Activated T-cell treated with anti-CD3 and anti-CD28 coated beads, Interleukin-2, amount 50 U/mL, for 72 hours (primary cell): Measurements from ENCODE around the gene PRDM16. TPM values are rescaled to one million over a fixed set of nuclear protein-coding genes. Genes with fewer than 3 reads are reported as not detected.

Experiments
- ATAC-seq, 2 donors: fragments of 150-1000 bp; cut with Tn5 transposase; replicated peaks in 1 of 2; 2 replicates each; pipeline ENCODE4 v1.10.0; 2021; ENCODE audit warnings: moderate library complexity in 2 of 2, mild to moderate bottlenecking in 1 of 2
- DNase-seq, 2 donors: peaks; one replicate each; pipeline ENCODE4 v3.0.0; 2021 to 2022; ENCODE audit warnings: mixed read lengths in 1 of 2
- H3K27ac Mint-ChIP-seq: one replicate; pipeline ENCODE4 v1.8.0; 2022; ENCODE audit warnings: mild to moderate bottlenecking, moderate library complexity, mixed read lengths
- H3K27me3 Mint-ChIP-seq: one replicate; pipeline ENCODE4 v1.8.0; 2022; ENCODE audit warnings: low read depth, mixed read lengths
- H3K36me3 Mint-ChIP-seq, 2 donors: one replicate each; pipeline ENCODE4 v1.8.0; 2022; ENCODE audit warnings: mixed read lengths in 2 of 2, mild to moderate bottlenecking in 1 of 2; ENCODE audit not compliant: insufficient read depth in 2 of 2
- H3K4me1 Mint-ChIP-seq: one replicate; pipeline ENCODE4 v1.8.0; 2022; ENCODE audit warnings: low read depth, mixed read lengths
- H3K4me3 Mint-ChIP-seq, 2 donors: one replicate each; pipeline ENCODE4 v1.8.0; 2022; ENCODE audit warnings: mild to moderate bottlenecking in 2 of 2, mixed read lengths in 2 of 2, moderate library complexity in 2 of 2
- H3K9me3 Mint-ChIP-seq, 2 donors: one replicate each; pipeline ENCODE4 v1.8.0; 2022; ENCODE audit warnings: mixed read lengths in 2 of 2
- total RNA-seq, 2 donors: library from RNA; stranded (reverse); gene quantifications; one replicate each; pipeline ENCODE4 v1.2.3, GENCODE V29; 2022

Gene PRDM16
- total RNA-seq, 2 donors from 2014 or later: 0.77 to 1.7 TPM

GRCh38 chr1:3119725-3120124 is 50.7 kb downstream of the PRDM16 start:
- no peak overlapping the region for H3K4me3 Mint-ChIP-seq
- no peak overlapping the region for H3K27ac Mint-ChIP-seq
- H3K9me3 Mint-ChIP-seq: no peaks in the 10 kb centered on the region
- no peaks in the 10 kb centered on the region for H3K27me3 Mint-ChIP-seq
- H3K4me1 Mint-ChIP-seq: no peaks in the 10 kb centered on the region
- ATAC-seq: no peak
- no peak for DNase-seq
- no peaks in the 10 kb centered on the region for H3K36me3 Mint-ChIP-seq

- Mint-ChIP-seq H3K27ac (no peak overlapping the region), H3K4me3 (no peak overlapping the region), H3K9me3 (no peaks in the 10 kb centered on the region), H3K36me3 (no peaks in the 10 kb centered on the region), H3K27me3 (no peaks in the 10 kb centered on the region), H3K4me1 (no peaks in the 10 kb centered on the region)
- DNase-seq (no peak), ATAC-seq (no peak)
These were observed 51.1 kb downstream of the PRDM16 start for GRCh38 chr1:3120140-3120539.

GRCh38 chr1:3120994-3121393 is 52.0 kb downstream of the PRDM16 start:
- no peak for DNase-seq
- Mint-ChIP-seq H3K27ac (no peak overlapping the region), H3K27me3 (no peaks in the 10 kb centered on the region), H3K4me3 (no peak overlapping the region), H3K4me1 (no peaks in the 10 kb centered on the region), H3K9me3 (no peaks in the 10 kb centered on the region), H3K36me3 (no peaks in the 10 kb centered on the region)
- no peak for ATAC-seq

GRCh38 chr1:3121401-3122210 is 52.6 kb downstream of the PRDM16 start:
- H3K9me3 Mint-ChIP-seq: no peaks in the 10 kb centered on the region
- ATAC-seq: no peak
- no peaks in the 10 kb centered on the region for H3K27me3 Mint-ChIP-seq
- no peaks in the 10 kb centered on the region for H3K4me1 Mint-ChIP-seq
- H3K36me3 Mint-ChIP-seq: no peaks in the 10 kb centered on the region
- no peak overlapping the region for H3K4me3 Mint-ChIP-seq
- H3K27ac Mint-ChIP-seq: no peak overlapping the region
- no peak for DNase-seq

GRCh38 chr1:3122311-3122710 is 53.3 kb downstream of the PRDM16 start:
- DNase-seq (no peak), ATAC-seq (no peak)
- H3K4me1 Mint-ChIP-seq: no peaks in the 10 kb centered on the region
- H3K27me3 Mint-ChIP-seq: no peaks in the 10 kb centered on the region
- no peak overlapping the region for H3K27ac Mint-ChIP-seq
- H3K36me3 Mint-ChIP-seq: no peaks in the 10 kb centered on the region
- H3K4me3 Mint-ChIP-seq: no peak overlapping the region
- no peaks in the 10 kb centered on the region for H3K9me3 Mint-ChIP-seq

- ATAC-seq (no peak), DNase-seq (no peak)
- Mint-ChIP-seq H3K27ac (no peak overlapping the region), H3K4me3 (no peak overlapping the region), H3K27me3 (no peaks in the 10 kb centered on the region), H3K4me1 (no peaks in the 10 kb centered on the region), H3K36me3 (no peaks in the 10 kb centered on the region), H3K9me3 (no peaks in the 10 kb centered on the region)
These were observed 55.2 kb downstream of the PRDM16 start for GRCh38 chr1:3124246-3124645.

GRCh38 chr1:3125078-3125477 is 56.1 kb downstream of the PRDM16 start:
- Mint-ChIP-seq H3K27me3 (no peaks in the 10 kb centered on the region), H3K4me3 (no peak overlapping the region), H3K4me1 (no peaks in the 10 kb centered on the region), H3K9me3 (no peaks in the 10 kb centered on the region), H3K27ac (no peak overlapping the region), H3K36me3 (no peaks in the 10 kb centered on the region)
- DNase-seq (no peak), ATAC-seq (no peak)

GRCh38 chr1:3125546-3126368 is 56.8 kb downstream of the PRDM16 start:
- Mint-ChIP-seq H3K27ac (no peak overlapping the region), H3K4me3 (no peak overlapping the region), H3K36me3 (no peaks in the 10 kb centered on the region), H3K4me1 (no peaks in the 10 kb centered on the region), H3K9me3 (no peaks in the 10 kb centered on the region), H3K27me3 (no peaks in the 10 kb centered on the region)
- no peak for ATAC-seq
- DNase-seq: no peak

GRCh38 chr1:3126756-3127678 is 58.0 kb downstream of the PRDM16 start:
- no peak overlapping the region for H3K4me3 Mint-ChIP-seq
- H3K4me1 Mint-ChIP-seq: no peaks in the 10 kb centered on the region
- no peak for ATAC-seq
- DNase-seq: no peak
- H3K27me3 Mint-ChIP-seq: no peaks in the 10 kb centered on the region
- no peaks in the 10 kb centered on the region for H3K9me3 Mint-ChIP-seq
- H3K27ac Mint-ChIP-seq: no peak overlapping the region
- H3K36me3 Mint-ChIP-seq: no peaks in the 10 kb centered on the region

GRCh38 chr1:3127738-3128137 is 58.7 kb downstream of the PRDM16 start:
- H3K4me1 Mint-ChIP-seq: no peaks in the 10 kb centered on the region
- no peak for DNase-seq
- H3K27ac Mint-ChIP-seq: no peak overlapping the region
- ATAC-seq: no peak
- H3K36me3 Mint-ChIP-seq: no peaks in the 10 kb centered on the region
- no peak overlapping the region for H3K4me3 Mint-ChIP-seq
- no peaks in the 10 kb centered on the region for H3K27me3 Mint-ChIP-seq
- H3K9me3 Mint-ChIP-seq: no peaks in the 10 kb centered on the region

GRCh38 chr1:3128431-3129132 is 59.6 kb downstream of the PRDM16 start:
- no peaks in the 10 kb centered on the region for H3K9me3 Mint-ChIP-seq
- H3K27me3 Mint-ChIP-seq: no peaks in the 10 kb centered on the region
- H3K4me3 Mint-ChIP-seq: no peak overlapping the region
- DNase-seq (no peak), ATAC-seq (no peak)
- no peaks in the 10 kb centered on the region for H3K36me3 Mint-ChIP-seq
- H3K4me1 Mint-ChIP-seq: no peaks in the 10 kb centered on the region
- H3K27ac Mint-ChIP-seq: no peak overlapping the region

- Mint-ChIP-seq H3K36me3 (no peaks in the 10 kb centered on the region), H3K4me1 (no peaks in the 10 kb centered on the region), H3K27ac (no peak overlapping the region), H3K9me3 (no peaks in the 10 kb centered on the region), H3K27me3 (no peaks in the 10 kb centered on the region), H3K4me3 (no peak overlapping the region)
- DNase-seq (no peak), ATAC-seq (no peak)
These were observed 60.1 kb downstream of the PRDM16 start for GRCh38 chr1:3129133-3129490.
